Neural crest cell (in vitro differentiated cells): ENCODE data around the gene PRSS21. TPM values are rescaled to one million over a fixed set of nuclear protein-coding genes. Genes with fewer than 3 reads are reported as not detected.

Source experiments
- DNase-seq: peaks from one replicate; pipeline ENCODE4 v3.0.0; 2021; ENCODE audit warnings: low read depth, mixed read lengths, low spot score
- H3K27ac Mint-ChIP-seq: one replicate; pipeline ENCODE4 v1.8.0; 2021; ENCODE audit warnings: mild to moderate bottlenecking, mixed read lengths; ENCODE audit not compliant: unreplicated experiment
- H3K27me3 Mint-ChIP-seq: 2 replicates; pipeline ENCODE4 v1.8.0; 2021; ENCODE audit warnings: low read depth, mild to moderate bottlenecking, mixed read lengths
- H3K36me3 Mint-ChIP-seq: 2 replicates; pipeline ENCODE4 v1.8.0; 2021; ENCODE audit warnings: low read depth, mild to moderate bottlenecking, mixed read lengths
- H3K4me1 Mint-ChIP-seq: 2 replicates; pipeline ENCODE4 v1.8.0; 2021; ENCODE audit warnings: mixed read lengths
- H3K4me3 Mint-ChIP-seq: one replicate; pipeline ENCODE4 v1.8.0; 2021; ENCODE audit warnings: mild to moderate bottlenecking, mixed read lengths
- H3K9me3 Mint-ChIP-seq: 2 replicates; pipeline ENCODE4 v1.8.0; 2021; ENCODE audit warnings: mixed read lengths
- CTCF ChIP-seq: fragments of 200-600 bp; sonication (generic); conservative IDR thresholded peaks from 2 replicates; pipeline ENCODE4 v1.5.0; 2021; ENCODE audit warnings: antibody characterized with exemption, mild to moderate bottlenecking
- total RNA-seq: library from RNA; stranded (reverse); gene quantifications from 2 replicates; pipeline ENCODE4 v1.2.1, GENCODE V29; 2021

Gene PRSS21
- total RNA-seq, 1 donor from 2014 or later = not detected

GRCh38 chr16:2859686-2860265 is 42.7 kb downstream of the PRSS21 start:
- Mint-ChIP-seq H3K36me3 (no peaks in the 10 kb centered on the region), H3K9me3 (peaks cover 3% of the 10 kb centered on the region), H3K27me3 (peaks cover 69% of the 10 kb centered on the region), H3K27ac (no peak overlapping the region), H3K4me1 (no peaks in the 10 kb centered on the region), H3K4me3 (no peak overlapping the region)
- DNase-seq = no peak
- TF ChIP-seq CTCF = no peak

- no peak overlapping the region for H3K27ac Mint-ChIP-seq
- DNase-seq = no peak
- H3K4me1 Mint-ChIP-seq = no peaks in the 10 kb centered on the region
- TF ChIP-seq CTCF = no peak
- no peak overlapping the region for H3K4me3 Mint-ChIP-seq
- H3K36me3 Mint-ChIP-seq = no peaks in the 10 kb centered on the region
- H3K9me3 Mint-ChIP-seq = peaks cover 3% of the 10 kb centered on the region
- peaks cover 72% of the 10 kb centered on the region for H3K27me3 Mint-ChIP-seq
These were observed 44.0 kb downstream of the PRSS21 start for GRCh38 chr16:2860826-2861567.

- Mint-ChIP-seq H3K36me3 (no peaks in the 10 kb centered on the region), H3K4me1 (no peaks in the 10 kb centered on the region), H3K4me3 (no peak overlapping the region), H3K9me3 (peaks cover 3% of the 10 kb centered on the region), H3K27me3 (peaks cover 69% of the 10 kb centered on the region), H3K27ac (no peak overlapping the region)
- no peak for DNase-seq
- no peak for TF ChIP-seq CTCF
These were observed 48.6 kb downstream of the PRSS21 start for GRCh38 chr16:2865651-2866050.

GRCh38 chr16:2866431-2866830 is 49.4 kb downstream of the PRSS21 start:
- Mint-ChIP-seq H3K27ac (no peak overlapping the region), H3K27me3 (peaks cover 69% of the 10 kb centered on the region), H3K9me3 (no peaks in the 10 kb centered on the region), H3K36me3 (no peaks in the 10 kb centered on the region), H3K4me3 (peak overlapping the region; percentile 16), H3K4me1 (no peaks in the 10 kb centered on the region)
- no peak for DNase-seq
- TF ChIP-seq CTCF = no peak

- Mint-ChIP-seq H3K27me3 (peaks cover 77% of the 10 kb centered on the region), H3K36me3 (no peaks in the 10 kb centered on the region), H3K4me1 (no peaks in the 10 kb centered on the region), H3K27ac (no peak overlapping the region), H3K4me3 (peak overlapping the region; percentile 90), H3K9me3 (no peaks in the 10 kb centered on the region)
- no peak for TF ChIP-seq CTCF
- no peak for DNase-seq
These were observed 50.6 kb downstream of the PRSS21 start for GRCh38 chr16:2867661-2867986.
